Astrocyte (in vitro differentiated cells and primary cell): ENCODE results near the gene BASP1. TPM values are rescaled to one million over a fixed set of nuclear protein-coding genes. Genes with fewer than 3 reads are reported as not detected.

Experiments used
- DNase-seq: peaks from one replicate; pipeline ENCODE4 v3.0.0-alpha.2; 2010; ENCODE audit warnings: low read depth
- FAIRE-seq: peaks from 2 replicates; lab custom pipeline; 2011; peaks lifted over from hg19 to GRCh38; lab: Jason Lieb, UNC
- H2AFZ ChIP-seq: 2 replicates; pipeline ENCODE4 v1.6.0; 2012; ENCODE audit warnings: low read depth, low read length, inconsistent platforms
- H3K27ac ChIP-seq: 2 replicates; pipeline ENCODE4 v1.5.1; 2011; ENCODE audit warnings: low read depth, low read length, inconsistent platforms
- H3K27me3 ChIP-seq: 2 replicates; pipeline ENCODE4 v1.6.0; 2011; ENCODE audit warnings: low read length, inconsistent platforms; ENCODE audit not compliant: insufficient read depth
- H3K36me3 ChIP-seq: 2 replicates; pipeline ENCODE4 v1.5.1; 2011; ENCODE audit warnings: low read length, inconsistent platforms; ENCODE audit not compliant: insufficient read depth
- H3K4me1 ChIP-seq: 2 replicates; pipeline ENCODE4 v1.5.1; 2011; ENCODE audit warnings: low read length, inconsistent platforms; ENCODE audit not compliant: insufficient read depth
- H3K4me2 ChIP-seq: 2 replicates; pipeline ENCODE4 v1.6.0; 2012; ENCODE audit warnings: low read length, inconsistent platforms
- H3K4me3 ChIP-seq: 2 replicates; pipeline ENCODE4 v1.5.1; 2011; ENCODE audit warnings: low read depth, mild to moderate bottlenecking, low read length, inconsistent platforms; ENCODE audit not compliant: insufficient read depth
- H3K79me2 ChIP-seq: 2 replicates; pipeline ENCODE4 v1.6.0; 2012; ENCODE audit warnings: mild to moderate bottlenecking, low read length, inconsistent platforms; ENCODE audit not compliant: insufficient read depth
- H3K9ac ChIP-seq: 2 replicates; pipeline ENCODE4 v1.6.0; 2012; ENCODE audit warnings: mild to moderate bottlenecking, low read length, inconsistent platforms
- H3K9me3 ChIP-seq: 2 replicates; pipeline ENCODE4 v1.5.1; 2012; ENCODE audit warnings: low read depth, mild to moderate bottlenecking, low read length, inconsistent platforms; ENCODE audit not compliant: insufficient read depth
- H4K20me1 ChIP-seq: 2 replicates; pipeline ENCODE4 v1.6.0; 2012; ENCODE audit warnings: low read length, inconsistent platforms; ENCODE audit not compliant: insufficient read depth
- H3K27ac Mint-ChIP-seq: one replicate; pipeline ENCODE4 v1.8.0; 2021; ENCODE audit warnings: mild to moderate bottlenecking, mixed read lengths; ENCODE audit not compliant: unreplicated experiment
- H3K27me3 Mint-ChIP-seq: one replicate; pipeline ENCODE4 v1.8.0; 2021; ENCODE audit warnings: low read depth, mixed read lengths; ENCODE audit not compliant: unreplicated experiment
- H3K36me3 Mint-ChIP-seq: one replicate; pipeline ENCODE4 v1.8.0; 2021; ENCODE audit warnings: low read depth, mixed read lengths; ENCODE audit not compliant: unreplicated experiment
- H3K4me1 Mint-ChIP-seq: one replicate; pipeline ENCODE4 v1.8.0; 2021; ENCODE audit warnings: low read depth, mixed read lengths; ENCODE audit not compliant: unreplicated experiment
- H3K4me3 Mint-ChIP-seq: one replicate; pipeline ENCODE4 v1.8.0; 2021; ENCODE audit warnings: mild to moderate bottlenecking, moderate library complexity, mixed read lengths; ENCODE audit not compliant: unreplicated experiment
- H3K9me3 Mint-ChIP-seq: one replicate; pipeline ENCODE4 v1.8.0; 2021; ENCODE audit warnings: mild to moderate bottlenecking, mixed read lengths; ENCODE audit not compliant: unreplicated experiment
- CTCF ChIP-seq: IDR thresholded peaks from 2 replicates; pipeline ENCODE4 v1.5.1; 2011; ENCODE audit warnings: low read depth, mild to moderate bottlenecking, inconsistent platforms, low read length, moderate library complexity; ENCODE audit not compliant: insufficient read depth
- EZH2 ChIP-seq: IDR thresholded peaks from 2 replicates; pipeline ENCODE4 v1.6.1; 2012; ENCODE audit warnings: mild to moderate bottlenecking, low read length, inconsistent platforms; ENCODE audit not compliant: insufficient read depth
- total RNA-seq: library from RNA; stranded (reverse); gene quantifications from 2 replicates; pipeline ENCODE4 v1.2.1, GENCODE V29; 2021

The BASP1 gene
- total RNA-seq, 1 donor from 2014 or later = 273 TPM

- Mint-ChIP-seq H3K27ac (no peak overlapping the region), H3K36me3 (no peaks in the 10 kb centered on the region), H3K4me1 (no peaks in the 10 kb centered on the region), H3K9me3 (peaks cover 4% of the 10 kb centered on the region), H3K4me3 (no peak overlapping the region), H3K27me3 (no peaks in the 10 kb centered on the region)
- Histone ChIP-seq H3K36me3 (no peaks in the 10 kb centered on the region), H3K4me1 (no peaks in the 10 kb centered on the region), H3K27me3 (no peaks in the 10 kb centered on the region), H3K9ac (no peak overlapping the region), H4K20me1 (no peaks in the 10 kb centered on the region), H3K9me3 (no peaks in the 10 kb centered on the region), H3K4me3 (no peak overlapping the region), H3K27ac (no peak overlapping the region), H2AFZ (no peak overlapping the region), H3K4me2 (no peak overlapping the region), H3K79me2 (no peaks in the 10 kb centered on the region)
- FAIRE-seq = no peak
- TF ChIP-seq CTCF (no peak), EZH2 (no peak)
- DNase-seq = no peak
These were observed 108.6 kb downstream of the BASP1 start for GRCh38 chr5:17325770-17326599.
